ENCODE results near the gene ATOH7.

ATOH7 gene

GRCh38 chr10:68275600-68276126 lies 43.8 kb upstream of the ATOH7 start:
- Histone ChIP-seq H2BK15ac (replicated peaks; ENCODE audit: low read depth) (no peak overlapping the region), H3K56ac (ENCODE audit: low read length) (no peak overlapping the region), H3K27me3 (ENCODE audit: insufficient read depth, low read length, poor library complexity) (no peaks in the 10 kb centered on the region), H2BK120ac (ENCODE audit: low read depth, low read length) (no peak overlapping the region), H3K79me1 (ENCODE audit: low read length) (no peaks in the 10 kb centered on the region), H4K5ac (ENCODE audit: low read length) (no peak overlapping the region), H3K9ac (ENCODE audit: low read length) (no peak overlapping the region), H3K36me3 (ENCODE audit: control insufficient read depth, insufficient read depth, low read length) (no peaks in the 10 kb centered on the region), H3K18ac (ENCODE audit: low read length) (no peak overlapping the region), H3K23ac (ENCODE audit: low read length) (no peak overlapping the region), H3K4ac (ENCODE audit: low read depth, low read length) (no peak overlapping the region), H3K4me2 (ENCODE audit: low read length) (no peak overlapping the region), H3K4me3 (ENCODE audit: low read length) (no peak overlapping the region), H2AK5ac (ENCODE audit: low read length) (no peak overlapping the region), H4K8ac (ENCODE audit: low read depth, low read length) (no peak overlapping the region), H3K27ac (ENCODE audit: low read depth, low read length) (no peak overlapping the region), H3K79me2 (ENCODE audit: control insufficient read depth, insufficient read depth, low read length) (no peaks in the 10 kb centered on the region), H2BK5ac (ENCODE audit: low read length) (no peak overlapping the region), H3K4me1 (ENCODE audit: control insufficient read depth, low read depth, low read length) (no peaks in the 10 kb centered on the region)
- no CpG with 5 or more reads among the region's 2 CpGs for WGBS (ENCODE audit: extremely low coverage, insufficient coverage, low lambda C conversion rate)
- no peak for DNase-seq

GRCh38 chr10:68272833-68273232 lies 40.9 kb upstream of the ATOH7 start:
- no peak overlapping the region for H4K8ac ChIP-seq (ENCODE audit: low read depth, low read length)
- H3K23ac ChIP-seq (ENCODE audit: low read length): no peak overlapping the region
- no peak overlapping the region for H3K4me2 ChIP-seq (ENCODE audit: low read length)
- no peak overlapping the region for H3K9ac ChIP-seq (ENCODE audit: low read length)
- no peak overlapping the region for H2BK15ac ChIP-seq (replicated peaks; ENCODE audit: low read depth)
- DNase-seq: no peak
- H3K4me1 ChIP-seq (ENCODE audit: control insufficient read depth, low read depth, low read length): no peaks in the 10 kb centered on the region
- no peak overlapping the region for H2BK120ac ChIP-seq (ENCODE audit: low read depth, low read length)
- H3K79me2 ChIP-seq (ENCODE audit: control insufficient read depth, insufficient read depth, low read length): no peaks in the 10 kb centered on the region
- no peak overlapping the region for H4K5ac ChIP-seq (ENCODE audit: low read length)
- no peak overlapping the region for H3K4me3 ChIP-seq (ENCODE audit: low read length)
- H3K27me3 ChIP-seq (ENCODE audit: insufficient read depth, low read length, poor library complexity): no peaks in the 10 kb centered on the region
- no peak overlapping the region for H3K27ac ChIP-seq (ENCODE audit: low read depth, low read length)
- H3K79me1 ChIP-seq (ENCODE audit: low read length): no peaks in the 10 kb centered on the region
- no peak overlapping the region for H2AK5ac ChIP-seq (ENCODE audit: low read length)
- H3K56ac ChIP-seq (ENCODE audit: low read length): no peak overlapping the region
- H2BK5ac ChIP-seq (ENCODE audit: low read length): no peak overlapping the region
- no peak overlapping the region for H3K4ac ChIP-seq (ENCODE audit: low read depth, low read length)
- H3K18ac ChIP-seq (ENCODE audit: low read length): no peak overlapping the region
- H3K36me3 ChIP-seq (ENCODE audit: control insufficient read depth, insufficient read depth, low read length): no peaks in the 10 kb centered on the region

GRCh38 chr10:68271196-68271882 lies 39.4 kb upstream of the ATOH7 start:
- Histone ChIP-seq H3K18ac (ENCODE audit: low read length) (no peak overlapping the region), H3K27me3 (ENCODE audit: insufficient read depth, low read length, poor library complexity) (no peaks in the 10 kb centered on the region), H4K5ac (ENCODE audit: low read length) (no peak overlapping the region), H2AK5ac (ENCODE audit: low read length) (no peak overlapping the region), H3K79me2 (ENCODE audit: control insufficient read depth, insufficient read depth, low read length) (no peaks in the 10 kb centered on the region), H2BK120ac (ENCODE audit: low read depth, low read length) (no peak overlapping the region), H3K36me3 (ENCODE audit: control insufficient read depth, insufficient read depth, low read length) (no peaks in the 10 kb centered on the region), H2BK5ac (ENCODE audit: low read length) (no peak overlapping the region), H3K4ac (ENCODE audit: low read depth, low read length) (no peak overlapping the region), H3K9ac (ENCODE audit: low read length) (no peak overlapping the region), H2BK15ac (replicated peaks; ENCODE audit: low read depth) (no peak overlapping the region), H3K79me1 (ENCODE audit: low read length) (no peaks in the 10 kb centered on the region), H3K27ac (ENCODE audit: low read depth, low read length) (no peak overlapping the region), H3K4me3 (ENCODE audit: low read length) (no peak overlapping the region), H3K4me1 (ENCODE audit: control insufficient read depth, low read depth, low read length) (no peaks in the 10 kb centered on the region), H3K4me2 (ENCODE audit: low read length) (no peak overlapping the region), H3K56ac (ENCODE audit: low read length) (no peak overlapping the region), H4K8ac (ENCODE audit: low read depth, low read length) (no peak overlapping the region), H3K23ac (ENCODE audit: low read length) (no peak overlapping the region)
- DNase-seq: peak; percentile 26
- no CpG with 5 or more reads among the region's 7 CpGs for WGBS (ENCODE audit: extremely low coverage, insufficient coverage, low lambda C conversion rate)

- no CpG with 5 or more reads among the region's 2 CpGs for WGBS (ENCODE audit: extremely low coverage, insufficient coverage, low lambda C conversion rate)
- H3K18ac ChIP-seq (ENCODE audit: low read length): no peak overlapping the region
- H3K4me1 ChIP-seq (ENCODE audit: control insufficient read depth, low read depth, low read length): no peaks in the 10 kb centered on the region
- H2BK5ac ChIP-seq (ENCODE audit: low read length): no peak overlapping the region
- no peak overlapping the region for H2BK15ac ChIP-seq (replicated peaks; ENCODE audit: low read depth)
- no peak overlapping the region for H3K4ac ChIP-seq (ENCODE audit: low read depth, low read length)
- H2AK5ac ChIP-seq (ENCODE audit: low read length): no peak overlapping the region
- no peak overlapping the region for H3K23ac ChIP-seq (ENCODE audit: low read length)
- DNase-seq: no peak
- H3K9ac ChIP-seq (ENCODE audit: low read length): no peak overlapping the region
- H3K4me3 ChIP-seq (ENCODE audit: low read length): no peak overlapping the region
- no peaks in the 10 kb centered on the region for H3K79me1 ChIP-seq (ENCODE audit: low read length)
- no peaks in the 10 kb centered on the region for H3K36me3 ChIP-seq (ENCODE audit: control insufficient read depth, insufficient read depth, low read length)
- H3K79me2 ChIP-seq (ENCODE audit: control insufficient read depth, insufficient read depth, low read length): no peaks in the 10 kb centered on the region
- no peak overlapping the region for H3K4me2 ChIP-seq (ENCODE audit: low read length)
- H4K8ac ChIP-seq (ENCODE audit: low read depth, low read length): no peak overlapping the region
- H3K27ac ChIP-seq (ENCODE audit: low read depth, low read length): no peak overlapping the region
- no peaks in the 10 kb centered on the region for H3K27me3 ChIP-seq (ENCODE audit: insufficient read depth, low read length, poor library complexity)
- H3K56ac ChIP-seq (ENCODE audit: low read length): no peak overlapping the region
- H4K5ac ChIP-seq (ENCODE audit: low read length): no peak overlapping the region
- H2BK120ac ChIP-seq (ENCODE audit: low read depth, low read length): no peak overlapping the region
Measured at GRCh38 chr10:68269562-68270290, 37.8 kb upstream of the ATOH7 start.

- no CpG with 5 or more reads among the region's 8 CpGs for WGBS (ENCODE audit: extremely low coverage, insufficient coverage, low lambda C conversion rate)
- H3K4me1 ChIP-seq (ENCODE audit: control insufficient read depth, low read depth, low read length): no peaks in the 10 kb centered on the region
- no peak overlapping the region for H3K4me2 ChIP-seq (ENCODE audit: low read length)
- H3K79me2 ChIP-seq (ENCODE audit: control insufficient read depth, insufficient read depth, low read length): no peaks in the 10 kb centered on the region
- H3K27me3 ChIP-seq (ENCODE audit: insufficient read depth, low read length, poor library complexity): no peaks in the 10 kb centered on the region
- no peak overlapping the region for H3K4me3 ChIP-seq (ENCODE audit: low read length)
- no peak overlapping the region for H3K27ac ChIP-seq (ENCODE audit: low read depth, low read length)
- no peak overlapping the region for H3K4ac ChIP-seq (ENCODE audit: low read depth, low read length)
- H3K79me1 ChIP-seq (ENCODE audit: low read length): no peaks in the 10 kb centered on the region
- no peak overlapping the region for H3K56ac ChIP-seq (ENCODE audit: low read length)
- no peak overlapping the region for H2BK5ac ChIP-seq (ENCODE audit: low read length)
- DNase-seq: no peak
- H3K9ac ChIP-seq (ENCODE audit: low read length): no peak overlapping the region
- H4K5ac ChIP-seq (ENCODE audit: low read length): no peak overlapping the region
- no peak overlapping the region for H2AK5ac ChIP-seq (ENCODE audit: low read length)
- H3K36me3 ChIP-seq (ENCODE audit: control insufficient read depth, insufficient read depth, low read length): no peaks in the 10 kb centered on the region
- H2BK15ac ChIP-seq (replicated peaks; ENCODE audit: low read depth): no peak overlapping the region
- no peak overlapping the region for H2BK120ac ChIP-seq (ENCODE audit: low read depth, low read length)
- no peak overlapping the region for H3K23ac ChIP-seq (ENCODE audit: low read length)
- no peak overlapping the region for H4K8ac ChIP-seq (ENCODE audit: low read depth, low read length)
- no peak overlapping the region for H3K18ac ChIP-seq (ENCODE audit: low read length)
Measured at GRCh38 chr10:68261132-68261856, 29.4 kb upstream of the ATOH7 start.

All from mesendoderm (in vitro differentiated cells).